Activated CD4-positive, alpha-beta T cell treated with anti-CD3 and anti-CD28 coated beads for 24 hours (primary cell): ENCODE results near the gene USP17L18.
"Not testable (repeated sequence)": the region's sequence is repeated elsewhere in the genome, so short reads cannot be mapped to it uniquely, and the experiment has no call there.

Source experiments
- DNase-seq, 2 donors: peaks; one replicate each; pipeline ENCODE4 v3.0.0-alpha.2; 2020; ENCODE audit warnings: low read depth in 2 of 2

The USP17L18 gene

DNA sequence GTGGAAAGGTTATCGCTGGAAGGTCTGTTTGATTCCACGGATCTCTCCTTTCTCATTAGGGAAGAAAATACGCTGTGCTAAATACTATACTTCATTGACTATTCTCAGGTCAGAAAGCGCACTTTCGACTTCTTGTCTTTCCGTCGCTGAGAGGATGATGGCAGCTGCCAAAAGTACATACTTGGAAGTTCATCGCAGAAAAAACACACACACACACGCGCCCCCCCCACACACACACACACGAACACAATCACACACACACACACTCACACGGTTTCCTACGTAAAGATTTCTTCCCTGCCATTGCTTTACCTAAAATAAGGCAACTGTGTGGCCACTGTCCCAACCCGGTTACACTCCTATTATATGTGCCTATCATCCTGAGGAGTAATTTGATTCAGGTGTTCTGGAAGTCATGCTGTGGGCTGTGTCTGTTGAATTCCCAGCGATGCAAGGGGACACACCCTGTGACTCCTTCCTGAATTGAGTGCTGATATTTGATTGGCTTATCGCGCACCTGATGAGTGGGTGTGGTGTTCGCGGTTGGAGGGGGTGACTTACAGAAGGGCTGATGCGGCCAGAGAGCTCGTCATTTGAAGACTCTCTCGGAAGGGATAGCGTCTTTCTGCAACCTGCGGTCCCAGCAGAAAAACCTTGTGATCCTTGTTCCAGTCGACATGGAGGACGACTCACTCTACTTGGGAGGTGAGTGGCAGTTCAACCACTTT is at the start of gene USP17L18:
Gene USP17L18 (plus strand): TSS at position 678 of the 728 bp plus-strand sequence. CDS start 0 bp downstream, at position 678.
- not testable (repeated sequence) for DNase-seq

- DNase-seq, result not testable (repeated sequence)
Measured at GRCh38 chr4:9210357-9210756, 38.1 kb upstream of the USP17L18 start, which contains the start of gene USP17L10. USP17L10 (plus strand) TSS chr4:9210657; CDS start chr4:9210657, 0 bp downstream.

- not testable (repeated sequence) for DNase-seq
Measured at GRCh38 chr4:9214701-9215100, 33.7 kb upstream of the USP17L18 start.

DNA sequence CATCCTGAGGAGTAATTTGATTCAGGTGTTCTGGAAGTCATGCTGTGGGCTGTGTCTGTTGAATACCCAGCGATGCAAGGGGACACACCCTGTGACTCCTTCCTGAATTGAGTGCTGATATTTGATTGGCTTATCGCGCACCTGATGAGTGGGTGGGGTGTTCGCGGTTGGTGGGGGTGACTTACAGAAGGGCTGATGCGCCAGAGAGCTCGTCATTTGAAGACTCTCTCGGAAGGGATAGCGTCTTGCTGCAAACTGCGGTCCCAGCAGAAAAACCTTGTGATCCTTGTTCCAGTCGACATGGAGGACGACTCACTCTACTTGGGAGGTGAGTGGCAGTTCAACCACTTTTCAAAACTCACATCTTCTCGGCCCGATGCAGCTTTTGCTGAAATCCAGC is 33.3 kb upstream of the USP17L18 start, which contains the start of gene USP17L11:
Gene USP17L11 (plus strand): TSS at position 301 of the 400 bp plus-strand sequence. CDS start 0 bp downstream, at position 301.
- not testable (repeated sequence) for DNase-seq

DNA sequence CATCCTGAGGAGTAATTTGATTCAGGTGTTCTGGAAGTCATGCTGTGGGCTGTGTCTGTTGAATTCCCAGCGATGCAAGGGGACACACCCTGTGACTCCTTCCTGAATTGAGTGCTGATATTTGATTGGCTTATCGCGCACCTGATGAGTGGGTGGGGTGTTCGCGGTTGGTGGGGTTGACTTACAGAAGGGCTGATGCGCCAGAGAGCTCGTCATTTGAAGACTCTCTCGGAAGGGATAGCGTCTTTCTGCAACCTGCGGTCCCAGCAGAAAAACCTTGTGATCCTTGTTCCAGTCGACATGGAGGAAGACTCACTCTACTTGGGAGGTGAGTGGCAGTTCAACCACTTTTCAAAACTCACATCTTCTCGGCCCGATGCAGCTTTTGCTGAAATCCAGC is 28.6 kb upstream of the USP17L18 start, which contains the start of gene USP17L12:
Gene USP17L12 (plus strand): TSS at position 301 of the 400 bp plus-strand sequence. CDS start 0 bp downstream, at position 301.
- DNase-seq, result not testable (repeated sequence)

DNA sequence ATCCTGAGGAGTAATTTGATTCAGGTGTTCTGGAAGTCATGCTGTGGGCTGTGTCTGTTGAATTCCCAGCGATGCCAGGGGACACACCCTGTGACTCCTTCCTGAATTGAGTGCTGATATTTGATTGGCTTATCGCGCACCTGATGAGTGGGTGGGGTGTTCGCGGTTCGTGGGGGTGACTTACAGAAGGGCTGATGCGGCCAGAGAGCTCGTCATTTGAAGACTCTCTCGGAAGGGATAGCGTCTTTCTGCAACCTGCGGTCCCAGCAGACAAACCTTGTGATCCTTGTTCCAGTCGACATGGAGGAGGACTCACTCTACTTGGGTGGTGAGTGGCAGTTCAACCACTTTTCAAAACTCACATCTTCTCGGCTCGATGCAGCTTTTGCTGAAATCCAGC is 23.8 kb upstream of the USP17L18 start, which contains the start of gene USP17L13:
Gene USP17L13 (plus strand): TSS at position 301 of the 400 bp plus-strand sequence. CDS start 0 bp downstream, at position 301.
- not testable (repeated sequence) for DNase-seq

DNA sequence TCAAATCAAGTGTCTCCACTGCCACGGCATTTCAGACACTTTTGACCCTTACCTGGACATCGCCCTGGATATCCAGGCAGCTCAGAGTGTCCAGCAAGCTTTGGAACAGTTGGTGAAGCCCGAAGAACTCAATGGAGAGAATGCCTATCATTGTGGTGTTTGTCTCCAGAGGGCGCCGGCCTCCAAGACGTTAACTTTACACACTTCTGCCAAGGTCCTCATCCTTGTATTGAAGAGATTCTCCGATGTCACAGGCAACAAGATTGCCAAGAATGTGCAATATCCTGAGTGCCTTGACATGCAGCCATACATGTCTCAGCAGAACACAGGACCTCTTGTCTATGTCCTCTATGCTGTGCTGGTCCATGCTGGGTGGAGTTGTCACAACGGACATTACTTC is 18.2 kb upstream of the USP17L18 start:
- not testable (repeated sequence) for DNase-seq

- not testable (repeated sequence) for DNase-seq
Measured at GRCh38 chr4:9234085-9234484, 14.3 kb upstream of the USP17L18 start, which contains the start of gene USP17L15. USP17L15 (plus strand) TSS chr4:9234385; CDS start chr4:9234385, 0 bp downstream.

- not testable (repeated sequence) for DNase-seq
Measured at GRCh38 chr4:9238461-9238860, 10.0 kb upstream of the USP17L18 start.

DNA sequence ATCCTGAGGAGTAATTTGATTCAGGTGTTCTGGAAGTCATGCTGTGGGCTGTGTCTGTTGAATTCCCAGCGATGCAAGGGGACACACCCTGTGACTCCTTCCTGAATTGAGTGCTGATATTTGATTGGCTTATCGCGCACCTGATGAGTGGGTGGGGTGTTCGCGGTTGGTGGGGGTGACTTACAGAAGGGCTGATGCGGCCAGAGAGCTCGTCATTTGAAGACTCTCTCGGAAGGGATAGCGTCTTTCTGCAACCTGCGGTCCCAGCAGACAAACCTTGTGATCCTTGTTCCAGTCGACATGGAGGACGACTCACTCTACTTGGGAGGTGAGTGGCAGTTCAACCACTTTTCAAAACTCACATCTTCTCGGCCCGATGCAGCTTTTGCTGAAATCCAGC is 4.9 kb upstream of the USP17L18 start, which contains the start of gene USP17L17:
Gene USP17L17 (plus strand): TSS at position 301 of the 400 bp plus-strand sequence. CDS start 0 bp downstream, at position 301.
- DNase-seq, result not testable (repeated sequence)

- not testable (repeated sequence) for DNase-seq
Measured at GRCh38 chr4:9253078-9253477, 4.6 kb downstream of the USP17L18 start, which contains the start of gene USP17L19. USP17L19 (plus strand) TSS chr4:9253378; CDS start chr4:9253378, 0 bp downstream.

GRCh38 chr4:9257824-9258223 is 9.4 kb downstream of the USP17L18 start, which contains the start of gene USP17L20:
USP17L20 (plus strand) TSS chr4:9258124; CDS start chr4:9258124, 0 bp downstream.
- DNase-seq, result not testable (repeated sequence)

DNA sequence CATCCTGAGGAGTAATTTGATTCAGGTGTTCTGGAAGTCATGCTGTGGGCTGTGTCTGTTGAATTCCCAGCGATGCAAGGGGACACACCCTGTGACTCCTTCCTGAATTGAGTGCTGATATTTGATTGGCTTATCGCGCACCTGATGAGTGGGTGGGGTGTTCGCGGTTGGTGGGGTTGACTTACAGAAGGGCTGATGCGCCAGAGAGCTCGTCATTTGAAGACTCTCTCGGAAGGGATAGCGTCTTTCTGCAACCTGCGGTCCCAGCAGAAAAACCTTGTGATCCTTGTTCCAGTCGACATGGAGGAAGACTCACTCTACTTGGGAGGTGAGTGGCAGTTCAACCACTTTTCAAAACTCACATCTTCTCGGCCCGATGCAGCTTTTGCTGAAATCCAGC is 14.1 kb downstream of the USP17L18 start, which contains the start of gene USP17L21:
Gene USP17L21 (plus strand): TSS at position 301 of the 400 bp plus-strand sequence. CDS start 0 bp downstream, at position 301.
- DNase-seq, result not testable (repeated sequence)

GRCh38 chr4:9267319-9267718 is 18.9 kb downstream of the USP17L18 start, which contains the start of gene USP17L22:
USP17L22 (plus strand) TSS chr4:9267619; CDS start chr4:9267619, 0 bp downstream.
- not testable (repeated sequence) for DNase-seq

DNA sequence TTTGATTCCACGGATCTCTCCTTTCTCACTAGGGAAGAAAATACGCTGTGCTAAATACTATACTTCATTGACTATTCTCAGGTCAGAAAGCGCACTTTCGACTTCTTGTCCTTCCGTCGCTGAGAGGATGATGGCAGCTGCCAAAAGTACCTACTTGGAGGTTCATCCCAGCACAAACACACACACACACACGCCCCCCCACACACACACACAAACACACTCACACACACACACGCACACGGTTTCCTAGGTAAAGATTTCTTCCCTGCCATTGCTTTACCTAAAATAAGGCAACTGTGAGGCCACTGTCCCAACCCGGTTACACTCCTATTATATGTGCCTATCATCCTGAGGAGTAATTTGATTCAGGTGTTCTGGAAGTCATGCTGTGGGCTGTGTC is 23.3 kb downstream of the USP17L18 start:
- not testable (repeated sequence) for DNase-seq
